Thoracic aorta (tissue), 2 donors: ENCODE data around the gene RNF145. TPM values are rescaled to one million over a fixed set of nuclear protein-coding genes. Genes with fewer than 3 reads are reported as not detected.
"Not testable (repeated sequence)": the region's sequence is repeated elsewhere in the genome, so short reads cannot be mapped to it uniquely, and the experiment has no call there.

Experiments
- ATAC-seq: fragments of 150-250 bp; one replicate; pipeline ENCODE4 v1.8.0; 2017; ENCODE audit warnings: low read depth; ENCODE audit not compliant: insufficient number of reproducible peaks, low FRiP score
- DNase-seq: peaks from one replicate; pipeline ENCODE4 v3.0.0-alpha.2; 2020; ENCODE audit warnings: low spot score
- H3K27ac ChIP-seq, 2 donors: fragments of 200-600 bp; sonication (generic); 1 replicate in 1 of 2; 2 replicates in 1 of 2; pipeline ENCODE4 v1.5.1; 2016; ENCODE audit warnings: mild to moderate bottlenecking in 2 of 2, moderate library complexity in 2 of 2
- H3K27me3 ChIP-seq: fragments of 200-600 bp; sonication (generic); replicated peaks from 2 replicates; pipeline ENCODE4 v1.6.0; 2016; ENCODE audit warnings: mild to moderate bottlenecking; ENCODE audit not compliant: insufficient read depth
- H3K36me3 ChIP-seq: fragments of 200-600 bp; sonication (generic); one replicate; pipeline ENCODE4 v1.5.1; 2016
- H3K4me1 ChIP-seq, 2 donors: fragments of 200-600 bp; sonication (generic); 1 replicate in 1 of 2; 2 replicates in 1 of 2; pipeline versions ENCODE4 v1.5.1 to v1.6.0; 2016; ENCODE audit warnings: low read depth in 2 of 2, mild to moderate bottlenecking in 1 of 2; ENCODE audit not compliant: control insufficient read depth in 1 of 2
- H3K4me3 ChIP-seq: fragments of 200-600 bp; sonication (generic); 2 replicates; pipeline ENCODE4 v1.5.1; 2016; ENCODE audit warnings: mild to moderate bottlenecking
- H3K9me3 ChIP-seq: fragments of 200-600 bp; sonication (generic); 2 replicates; pipeline ENCODE4 v1.5.1; 2016
- CTCF ChIP-seq: fragments of 200-600 bp; sonication (generic); IDR thresholded peaks from one replicate; pipeline ENCODE4 v1.5.1; 2019; ENCODE audit warnings: antibody characterized with exemption
- total RNA-seq, 2 donors: library from RNA; depleted of rRNA; stranded (reverse); fragments of >200 nt; gene quantifications; one replicate each; pipeline versions ENCODE4 v1.1.0 to v1.2.3, GENCODE V29; 2016

RNF145 gene
- total RNA-seq, 2 donors from 2014 or later, result 38.3 to 46.1 TPM

- no peak for ATAC-seq
- H3K36me3 ChIP-seq, result no peaks in the 10 kb centered on the region
- DNase-seq, result no peak
- H3K9me3 ChIP-seq, result no peaks in the 10 kb centered on the region
- H3K27ac ChIP-seq, result no peak overlapping the region
- no peak for TF ChIP-seq CTCF
- no peak overlapping the region for H3K4me3 ChIP-seq
- H3K4me1 ChIP-seq, result no peaks in the 10 kb centered on the region
- H3K27me3 ChIP-seq, result peaks cover 4% of the 10 kb centered on the region
Measured at GRCh38 chr5:159146839-159147238, 62.5 kb downstream of the RNF145 start.

GRCh38 chr5:159145160-159145559, 64.2 kb downstream of the RNF145 start:
- H3K27me3 ChIP-seq, H3K27ac ChIP-seq, H3K4me3 ChIP-seq, ATAC-seq, DNase-seq, H3K9me3 ChIP-seq, H3K4me1 ChIP-seq, H3K36me3 ChIP-seq: not testable (repeated sequence)

- Histone ChIP-seq H3K27me3 (peaks cover 4% of the 10 kb centered on the region), H3K4me3 (no peak overlapping the region), H3K9me3 (no peaks in the 10 kb centered on the region), H3K4me1 (no peaks in the 10 kb centered on the region), H3K27ac (no peak overlapping the region), H3K36me3 (no peaks in the 10 kb centered on the region)
- DNase-seq (no peak), ATAC-seq (no peak)
- no peak for TF ChIP-seq CTCF
Measured at GRCh38 chr5:159139802-159140201, 69.6 kb downstream of the RNF145 start.

- H3K4me3 ChIP-seq, result no peak overlapping the region
- no peaks in the 10 kb centered on the region for H3K9me3 ChIP-seq
- H3K36me3 ChIP-seq, result no peaks in the 10 kb centered on the region
- no peak for TF ChIP-seq CTCF
- H3K27me3 ChIP-seq, result no peaks in the 10 kb centered on the region
- no peak overlapping the region for H3K27ac ChIP-seq
- peaks cover 6 to 10% of the 10 kb centered on the region in 2 donors for H3K4me1 ChIP-seq
- DNase-seq (no peak), ATAC-seq (no peak)
Measured at GRCh38 chr5:159135896-159136531, 73.3 kb downstream of the RNF145 start.

- peak; percentile 73 for ATAC-seq
Measured at GRCh38 chr5:159133041-159133741, 76.2 kb downstream of the RNF145 start.

More at GRCh38 chr5:159133041-159133741, 76.2 kb downstream of the RNF145 start:
- TF ChIP-seq CTCF, result peak; percentile 75
- peaks cover 6 to 10% of the 10 kb centered on the region in 2 donors for H3K4me1 ChIP-seq
- peak overlapping the region; percentile 35 to 84 for H3K27ac ChIP-seq
- no peak for DNase-seq
- no peaks in the 10 kb centered on the region for H3K27me3 ChIP-seq
- no peaks in the 10 kb centered on the region for H3K36me3 ChIP-seq
- H3K4me3 ChIP-seq, result peak overlapping the region; percentile 69
- no peaks in the 10 kb centered on the region for H3K9me3 ChIP-seq
